ENCODE measurements around the gene ABCA2.

Gene ABCA2

GRCh38 chr9:137012694-137013570 is 15.1 kb downstream of the ABCA2 start:
- no peak overlapping the region for H3K27ac ChIP-seq
- no peak for TF ChIP-seq CTCF (conservative IDR thresholded peaks at IDR 0.05)
- no peak for TF ChIP-seq ZFX (IDR thresholded peaks at IDR 0.05)

GRCh38 chr9:137011907-137012675 is 15.9 kb downstream of the ABCA2 start:
- TF ChIP-seq CTCF (conservative IDR thresholded peaks at IDR 0.05), result no peak
- no peak for TF ChIP-seq ZFX (IDR thresholded peaks at IDR 0.05)
- H3K27ac ChIP-seq, result no peak overlapping the region

GRCh38 chr9:137011156-137011555 is 16.9 kb downstream of the ABCA2 start:
- TF ChIP-seq ZFX (IDR thresholded peaks at IDR 0.05) (no peak), CTCF (conservative IDR thresholded peaks at IDR 0.05) (no peak)
- no peak overlapping the region for H3K27ac ChIP-seq

GRCh38 chr9:137009938-137010732 is 17.9 kb downstream of the ABCA2 start:
- no peak overlapping the region for H3K27ac ChIP-seq
- TF ChIP-seq CTCF (conservative IDR thresholded peaks at IDR 0.05), result no peak
- no peak for TF ChIP-seq ZFX (IDR thresholded peaks at IDR 0.05)

GRCh38 chr9:137009217-137009616 is 18.8 kb downstream of the ABCA2 start:
- no peak for TF ChIP-seq CTCF (conservative IDR thresholded peaks at IDR 0.05)
- no peak for TF ChIP-seq ZFX (IDR thresholded peaks at IDR 0.05)
- no peak overlapping the region for H3K27ac ChIP-seq

GRCh38 chr9:137008312-137008711 is 19.7 kb downstream of the ABCA2 start:
- no peak for TF ChIP-seq CTCF (conservative IDR thresholded peaks at IDR 0.05)
- TF ChIP-seq ZFX (IDR thresholded peaks at IDR 0.05), result no peak

More at GRCh38 chr9:137008312-137008711, 19.7 kb downstream of the ABCA2 start:
- no peak overlapping the region for H3K27ac ChIP-seq

Measured in C4-2B (cell line).